NK-92 treated with Interleukin-12 subunit alpha and Interleukin-12 subunit beta, amount 100 ng/mL, for 24 hours (cell line): ENCODE data around the gene TNFSF11.

ENCODE experiments used
- DNase-seq: peaks from one replicate; lab custom pipeline; 2025; lab: John Stamatoyannopoulos, UW

TNFSF11 gene

GRCh38 chr13:42654722-42655121 lies 80.8 kb downstream of the TNFSF11 start:
- DNase-seq, result no peak

DNA sequence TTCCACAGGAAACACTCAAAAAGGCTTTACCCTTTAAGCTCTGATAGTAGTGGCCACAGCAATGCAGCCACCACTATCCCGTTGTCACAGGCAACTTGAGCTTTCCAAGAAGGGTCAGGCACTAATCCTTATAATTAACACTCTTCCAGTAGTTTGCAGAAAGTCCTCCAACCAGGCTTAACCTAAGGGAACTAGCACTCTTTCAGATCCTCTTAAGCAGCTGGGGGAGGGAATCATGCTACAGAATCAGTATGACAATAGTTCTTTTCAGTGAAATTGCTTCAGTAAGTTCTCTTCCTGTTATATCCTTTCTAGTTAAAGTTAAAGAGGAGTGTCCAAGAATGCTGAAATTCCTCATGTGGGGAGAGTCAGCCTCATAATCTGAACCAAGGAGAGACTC lies 82.2 kb downstream of the TNFSF11 start:
- DNase-seq, result no peak

DNA sequence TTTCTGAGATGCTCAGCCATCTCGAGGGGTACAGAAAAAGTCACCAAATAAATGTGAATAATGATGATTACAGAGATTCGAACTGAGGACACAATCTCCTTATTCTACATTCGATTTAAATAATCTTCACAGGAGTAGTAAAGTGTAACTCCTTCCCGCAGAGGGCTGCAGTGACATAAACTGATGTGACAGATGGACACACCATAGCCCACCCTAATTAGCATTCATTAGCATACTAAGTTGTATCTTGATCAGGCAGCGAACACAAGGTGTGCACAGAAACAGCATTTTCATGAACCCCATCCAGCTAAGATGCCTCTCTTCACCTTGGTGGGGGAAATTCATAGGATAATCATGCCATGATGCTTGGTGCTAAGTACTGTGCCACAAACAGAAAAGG lies 83.0 kb downstream of the TNFSF11 start:
- DNase-seq, result no peak
